OCI-LY7 (cell line): ENCODE data around the gene MRGPRE.
"Not testable (repeated sequence)": the region's sequence is repeated elsewhere in the genome, so short reads cannot be mapped to it uniquely, and the experiment has no call there.

Experiments used
- EZH2phosphoT487 ChIP-seq: fragments of 200-600 bp; sonication (generic); IDR thresholded peaks from 2 replicates; pipeline ENCODE4 v1.6.1; 2018; ENCODE audit warnings: low read depth, borderline replicate concordance, mild to moderate bottlenecking, mixed run types, antibody characterized with exemption, low read length, moderate library complexity, mixed read lengths
- TF ChIP-seq, protein P1 (sequence below): fragments of 200-600 bp; sonication (generic); conservative IDR thresholded peaks from 2 replicates; pipeline ENCODE4 v1.5.1; 2014; ENCODE audit warnings: mild to moderate bottlenecking, antibody characterized with exemption, low read length, moderate library complexity, mixed read lengths

- TF ChIP-seq, protein P1, sequence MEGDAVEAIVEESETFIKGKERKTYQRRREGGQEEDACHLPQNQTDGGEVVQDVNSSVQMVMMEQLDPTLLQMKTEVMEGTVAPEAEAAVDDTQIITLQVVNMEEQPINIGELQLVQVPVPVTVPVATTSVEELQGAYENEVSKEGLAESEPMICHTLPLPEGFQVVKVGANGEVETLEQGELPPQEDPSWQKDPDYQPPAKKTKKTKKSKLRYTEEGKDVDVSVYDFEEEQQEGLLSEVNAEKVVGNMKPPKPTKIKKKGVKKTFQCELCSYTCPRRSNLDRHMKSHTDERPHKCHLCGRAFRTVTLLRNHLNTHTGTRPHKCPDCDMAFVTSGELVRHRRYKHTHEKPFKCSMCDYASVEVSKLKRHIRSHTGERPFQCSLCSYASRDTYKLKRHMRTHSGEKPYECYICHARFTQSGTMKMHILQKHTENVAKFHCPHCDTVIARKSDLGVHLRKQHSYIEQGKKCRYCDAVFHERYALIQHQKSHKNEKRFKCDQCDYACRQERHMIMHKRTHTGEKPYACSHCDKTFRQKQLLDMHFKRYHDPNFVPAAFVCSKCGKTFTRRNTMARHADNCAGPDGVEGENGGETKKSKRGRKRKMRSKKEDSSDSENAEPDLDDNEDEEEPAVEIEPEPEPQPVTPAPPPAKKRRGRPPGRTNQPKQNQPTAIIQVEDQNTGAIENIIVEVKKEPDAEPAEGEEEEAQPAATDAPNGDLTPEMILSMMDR = not testable (repeated sequence)
- not testable (repeated sequence) for TF ChIP-seq EZH2phosphoT487
Observed at GRCh38 chr11:3273629-3274028, 41.4 kb upstream of the MRGPRE start.
